ENCODE data around the gene STAG3. TPM values are rescaled to one million over a fixed set of nuclear protein-coding genes. Genes with fewer than 3 reads are reported as not detected.
"Not testable (repeated sequence)": the region's sequence is repeated elsewhere in the genome, so short reads cannot be mapped to it uniquely, and the experiment has no call there.

Gene STAG3
- total RNA-seq, 1 donor from 2014 or later: 0.69 TPM

DNA sequence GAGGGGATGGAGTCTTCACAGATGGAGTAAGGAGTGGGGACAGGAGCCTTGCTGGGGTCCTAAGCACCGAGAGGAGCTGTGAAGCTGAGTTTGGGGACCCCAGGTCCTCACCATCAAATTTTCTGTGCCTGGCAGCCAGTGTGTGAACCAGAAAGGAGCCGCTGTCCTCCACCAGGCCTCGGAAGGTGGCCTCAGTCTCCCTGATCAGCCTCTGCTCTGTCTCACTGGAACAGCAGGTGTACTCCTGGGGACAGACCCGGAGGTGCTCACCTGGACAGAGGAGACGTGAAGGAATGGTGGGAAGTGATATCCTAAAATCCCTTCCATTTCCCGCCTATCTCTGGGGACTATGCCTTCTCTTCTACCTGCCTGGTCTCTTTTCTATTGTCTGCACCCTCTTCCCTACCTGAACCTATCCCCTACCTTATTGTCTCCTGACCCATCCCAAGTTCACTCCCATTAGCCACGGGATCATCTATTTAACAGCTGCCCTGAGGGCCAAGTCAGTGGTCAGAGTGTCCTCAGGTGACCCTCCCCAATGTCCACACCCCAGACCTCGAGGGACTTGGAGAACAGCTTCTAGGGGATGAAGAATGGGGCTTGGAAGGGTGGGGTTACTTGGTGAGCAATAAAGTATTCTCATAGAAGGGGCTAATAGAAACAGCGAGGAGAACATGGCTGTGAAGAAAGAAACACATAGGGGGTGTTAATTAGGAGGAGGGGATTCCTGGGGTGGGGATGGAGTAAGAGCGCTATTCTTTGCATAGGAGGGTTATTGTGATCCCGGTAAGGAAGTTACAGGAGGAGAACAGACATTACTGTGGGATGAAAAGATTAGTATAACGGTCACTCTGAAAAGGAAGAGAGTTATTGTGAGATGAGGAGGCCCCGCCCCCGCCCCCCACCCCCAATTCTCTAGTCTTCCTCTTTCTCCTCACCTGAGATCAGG, 1.3 kb upstream of the STAG3 start:
- TF ChIP-seq, protein P1, sequence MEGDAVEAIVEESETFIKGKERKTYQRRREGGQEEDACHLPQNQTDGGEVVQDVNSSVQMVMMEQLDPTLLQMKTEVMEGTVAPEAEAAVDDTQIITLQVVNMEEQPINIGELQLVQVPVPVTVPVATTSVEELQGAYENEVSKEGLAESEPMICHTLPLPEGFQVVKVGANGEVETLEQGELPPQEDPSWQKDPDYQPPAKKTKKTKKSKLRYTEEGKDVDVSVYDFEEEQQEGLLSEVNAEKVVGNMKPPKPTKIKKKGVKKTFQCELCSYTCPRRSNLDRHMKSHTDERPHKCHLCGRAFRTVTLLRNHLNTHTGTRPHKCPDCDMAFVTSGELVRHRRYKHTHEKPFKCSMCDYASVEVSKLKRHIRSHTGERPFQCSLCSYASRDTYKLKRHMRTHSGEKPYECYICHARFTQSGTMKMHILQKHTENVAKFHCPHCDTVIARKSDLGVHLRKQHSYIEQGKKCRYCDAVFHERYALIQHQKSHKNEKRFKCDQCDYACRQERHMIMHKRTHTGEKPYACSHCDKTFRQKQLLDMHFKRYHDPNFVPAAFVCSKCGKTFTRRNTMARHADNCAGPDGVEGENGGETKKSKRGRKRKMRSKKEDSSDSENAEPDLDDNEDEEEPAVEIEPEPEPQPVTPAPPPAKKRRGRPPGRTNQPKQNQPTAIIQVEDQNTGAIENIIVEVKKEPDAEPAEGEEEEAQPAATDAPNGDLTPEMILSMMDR (conservative IDR thresholded peaks at IDR 0.05; ENCODE audit: low read depth, low read length): no peak
- DNase-seq (ENCODE audit: low read depth): no peak
- H3K4me3 ChIP-seq (ENCODE audit: low read depth, low read length): peak overlapping the region; percentile 68

DNA sequence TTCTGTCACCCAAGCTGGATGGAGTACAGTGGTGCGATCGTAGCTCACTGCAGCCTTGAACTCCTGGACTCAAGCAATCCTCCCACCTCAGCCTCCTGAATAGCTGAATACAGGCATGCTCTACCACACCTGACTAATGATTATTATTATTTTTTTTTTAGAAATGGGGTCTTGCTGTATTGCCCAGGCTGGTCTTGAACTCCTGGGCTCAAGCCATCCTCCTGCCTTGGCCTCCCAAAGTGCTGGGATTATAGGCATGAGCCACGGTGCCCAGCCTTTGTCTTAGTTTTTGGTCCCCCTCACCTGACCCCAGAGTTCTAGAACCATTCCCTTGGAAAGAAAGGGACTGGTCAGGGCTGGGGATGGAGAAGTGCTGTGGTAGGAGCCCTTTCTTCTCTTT, 2.4 kb downstream of the STAG3 start:
- not testable (repeated sequence) for DNase-seq (ENCODE audit: low read depth); H3K4me3 ChIP-seq (ENCODE audit: low read depth, low read length)

DNA sequence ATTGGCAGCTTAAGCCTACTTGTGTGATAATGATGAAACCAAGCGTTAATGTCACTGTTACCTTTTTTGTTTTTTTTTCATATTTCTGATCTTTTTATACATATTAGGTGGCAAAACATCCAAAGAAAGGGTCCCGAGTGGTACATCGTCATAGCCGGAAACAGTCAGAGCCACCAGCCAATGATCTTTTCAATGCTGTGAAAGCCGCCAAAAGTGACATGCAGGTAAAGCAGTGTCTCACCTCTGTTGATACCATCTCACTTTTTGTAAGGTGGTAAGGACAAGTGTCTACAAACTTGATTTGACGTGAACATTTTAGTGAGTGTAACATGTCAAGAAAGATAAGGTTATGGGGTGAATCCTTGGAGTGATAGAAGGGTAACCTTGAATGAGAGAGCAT, 4.9 kb downstream of the STAG3 start:
- H3K4me3 ChIP-seq (ENCODE audit: low read depth, low read length); DNase-seq (ENCODE audit: low read depth): not testable (repeated sequence)

DNA sequence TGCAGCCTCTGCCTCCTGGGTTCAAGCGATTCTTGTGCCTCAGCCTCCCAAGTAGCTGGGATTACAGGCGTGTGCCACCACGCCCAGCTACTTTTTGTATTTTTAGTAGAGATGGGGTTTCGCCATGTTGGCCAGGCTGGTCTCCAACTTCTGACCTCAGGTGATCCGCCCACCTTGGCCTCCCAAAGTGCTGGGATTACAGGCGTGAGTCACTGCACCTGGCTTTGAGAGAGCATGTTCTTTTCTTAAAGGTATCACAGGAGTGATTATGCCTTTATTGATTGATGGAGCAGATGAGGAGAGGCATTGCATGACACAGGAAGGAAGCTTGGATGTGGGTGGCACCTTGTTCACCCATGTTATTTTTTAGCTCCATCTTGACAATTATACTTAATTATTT, 5.4 kb downstream of the STAG3 start:
- not testable (repeated sequence) for H3K4me3 ChIP-seq (ENCODE audit: low read depth, low read length); DNase-seq (ENCODE audit: low read depth)

DNA sequence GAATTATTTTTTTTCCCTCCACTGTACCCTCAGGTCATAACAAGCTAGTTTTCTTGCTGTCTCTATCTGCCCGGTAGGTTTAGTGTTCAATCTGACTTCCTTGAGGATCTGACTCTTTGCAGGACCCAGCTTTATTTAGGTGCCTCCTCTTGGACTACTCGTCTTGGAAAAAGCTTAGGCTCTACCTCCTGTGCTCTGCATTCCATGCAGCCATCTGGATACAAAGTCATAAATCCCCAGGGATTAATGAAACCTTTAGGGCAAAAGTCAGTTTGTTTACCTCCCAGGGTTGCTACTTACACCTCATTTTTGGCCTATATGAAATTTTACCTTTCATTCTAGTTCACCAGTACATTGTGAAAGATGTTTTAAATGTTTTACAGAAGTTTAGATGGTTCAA, 8.0 kb downstream of the STAG3 start:
- TF ChIP-seq, protein P1 (conservative IDR thresholded peaks at IDR 0.05; ENCODE audit: low read depth, low read length): no peak
- DNase-seq (ENCODE audit: low read depth): no peak
- H3K4me3 ChIP-seq (ENCODE audit: low read depth, low read length): no peak overlapping the region

DNA sequence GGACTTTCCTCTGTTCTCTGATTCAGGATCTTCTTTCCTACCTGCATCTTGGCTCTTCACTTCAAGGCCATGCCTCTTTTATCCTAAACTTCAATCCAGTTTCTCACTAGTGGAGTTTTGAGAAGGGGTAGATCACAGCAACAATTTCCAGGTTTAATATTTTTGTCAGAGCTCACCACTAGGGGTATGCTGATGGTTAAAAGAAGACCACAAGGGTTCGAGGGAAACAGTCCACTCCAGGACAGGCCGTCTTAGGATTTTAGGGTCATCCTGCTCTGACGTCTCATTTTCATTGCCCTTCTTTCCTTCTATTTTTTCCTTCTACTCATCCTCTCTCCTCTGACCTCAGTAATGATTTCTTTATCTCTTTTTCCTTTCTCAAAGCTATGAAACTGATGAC, 11.3 kb downstream of the STAG3 start:
- DNase-seq (ENCODE audit: low read depth): no peak
- TF ChIP-seq, protein P1 (conservative IDR thresholded peaks at IDR 0.05; ENCODE audit: low read depth, low read length): peak; percentile 6
- no peak overlapping the region for H3K4me3 ChIP-seq (ENCODE audit: low read depth, low read length)

DNA sequence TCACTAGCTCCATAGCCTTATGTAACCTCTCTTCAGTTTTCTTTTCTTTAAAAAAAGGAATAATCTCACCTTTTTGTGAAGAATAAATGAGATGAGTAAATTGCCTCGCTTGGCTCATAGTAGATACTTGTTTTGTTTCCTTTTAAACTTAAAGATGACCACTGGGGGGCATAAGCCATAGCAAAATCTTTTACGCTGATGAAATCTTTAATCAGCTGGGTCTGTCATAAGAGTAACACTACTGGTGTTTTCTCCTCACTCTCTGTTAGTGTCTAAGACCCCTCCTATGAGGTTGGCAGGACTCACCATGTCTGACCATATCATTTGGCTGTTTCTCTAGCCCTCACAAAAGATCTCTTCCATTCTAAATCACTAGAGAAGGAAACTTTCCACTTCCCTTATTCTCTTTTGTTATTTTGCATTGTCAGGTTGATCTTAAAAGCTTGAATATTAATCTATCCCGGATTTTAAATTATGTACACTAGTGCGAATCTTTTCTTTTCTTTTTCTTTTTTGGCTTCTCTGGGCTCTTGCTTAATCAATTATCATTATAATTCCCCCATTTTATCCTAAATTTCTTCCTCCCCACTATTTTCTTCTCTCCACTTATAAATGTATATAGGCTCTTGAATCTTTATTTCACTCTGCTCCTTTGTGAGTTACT, 12.5 kb downstream of the STAG3 start:
- no peak overlapping the region for H3K4me3 ChIP-seq (ENCODE audit: low read depth, low read length)
- DNase-seq (ENCODE audit: low read depth): no peak
- TF ChIP-seq, protein P1 (conservative IDR thresholded peaks at IDR 0.05; ENCODE audit: low read depth, low read length): peak; percentile 35

DNA sequence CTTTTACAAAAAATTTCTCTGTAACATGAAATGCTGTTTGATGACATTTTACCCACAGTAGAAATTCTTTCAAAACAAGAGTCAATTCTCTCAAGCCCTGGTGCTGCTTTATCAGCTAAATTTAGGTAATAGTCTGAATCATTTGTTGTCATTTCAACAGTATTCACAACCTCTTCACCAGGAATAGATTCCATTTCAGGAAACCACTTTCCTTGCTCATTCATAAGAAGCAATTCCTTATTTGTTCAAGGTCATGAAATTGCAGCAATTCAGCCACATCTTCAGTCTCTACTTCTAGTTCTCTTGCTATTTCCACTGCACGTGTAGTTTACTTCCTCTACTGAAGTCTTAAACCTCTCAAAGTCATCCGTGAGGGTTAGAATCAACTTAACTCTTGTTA, 14.1 kb downstream of the STAG3 start:
- no peak for DNase-seq (ENCODE audit: low read depth)
- TF ChIP-seq, protein P1 (conservative IDR thresholded peaks at IDR 0.05; ENCODE audit: low read depth, low read length): no peak
- no peak overlapping the region for H3K4me3 ChIP-seq (ENCODE audit: low read depth, low read length)

DNA sequence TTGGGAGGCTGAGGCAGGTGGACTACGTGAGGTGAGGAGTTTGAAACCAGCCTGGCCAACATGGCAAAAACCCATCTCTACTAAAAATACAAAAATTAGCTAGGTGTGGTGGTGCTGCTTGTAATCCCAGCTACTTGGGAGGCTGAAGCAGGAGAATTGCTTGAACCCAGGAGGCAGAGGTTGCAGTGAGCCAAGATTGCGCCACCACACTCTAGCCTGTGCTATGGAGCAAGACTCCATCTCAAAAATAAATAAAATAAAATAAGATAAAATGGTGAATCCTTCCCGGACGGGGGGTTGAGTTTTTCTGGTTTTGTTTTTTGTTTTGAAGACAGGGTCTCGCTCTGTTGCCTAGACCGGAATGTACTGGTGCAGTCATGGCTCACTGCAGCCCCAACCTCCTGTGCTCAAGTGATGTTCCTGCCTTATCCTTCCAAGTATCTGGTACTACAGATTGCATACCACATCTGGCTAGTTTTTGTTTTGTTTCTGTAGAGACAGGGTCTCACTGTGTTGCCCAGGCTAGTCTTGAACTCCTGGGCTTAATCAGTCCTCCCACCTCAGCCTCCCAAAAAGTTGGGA, 14.7 kb downstream of the STAG3 start:
- H3K4me3 ChIP-seq (ENCODE audit: low read depth, low read length); DNase-seq (ENCODE audit: low read depth): not testable (repeated sequence)
